Suppressor macrophage treated with lipopolysaccharide for 1 hour (primary cell): ENCODE data around the gene NELL1.
"Not testable (repeated sequence)": the region's sequence is repeated elsewhere in the genome, so short reads cannot be mapped to it uniquely, and the experiment has no call there.

Experiments used
- DNase-seq, 3 donors: peaks; one replicate each; pipeline ENCODE4 v3.0.0-alpha.2; 2020 to 2022

The NELL1 gene

DNA sequence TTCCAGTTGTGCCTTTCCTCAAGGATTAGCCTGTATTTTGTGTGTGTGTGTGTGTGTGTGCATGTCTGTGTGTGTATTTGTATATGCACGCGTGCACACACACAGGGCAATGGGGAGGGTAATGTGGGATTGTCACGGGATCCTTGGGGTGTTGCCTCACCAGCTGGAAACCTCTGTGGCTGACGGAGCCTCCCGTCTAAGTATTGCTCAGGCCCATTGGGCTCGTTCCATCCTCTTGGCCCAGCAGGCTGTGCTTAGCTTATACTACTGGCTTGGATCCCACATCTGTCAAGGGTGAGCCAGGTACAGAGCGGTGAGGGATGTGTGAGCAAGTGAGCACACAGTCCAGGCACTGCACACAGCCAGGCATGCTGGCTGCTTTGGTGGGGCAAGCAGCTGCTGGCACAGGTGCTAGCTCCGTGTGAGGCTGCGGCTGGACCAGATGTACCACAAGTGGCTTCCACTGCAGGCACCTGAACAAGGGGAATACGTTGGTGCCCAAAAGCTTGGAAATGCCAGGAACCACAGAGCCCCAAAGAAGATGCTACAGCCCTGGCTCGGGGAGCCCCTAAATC lies 462.8 kb downstream of the NELL1 start:
- DNase-seq, result no peak

DNA sequence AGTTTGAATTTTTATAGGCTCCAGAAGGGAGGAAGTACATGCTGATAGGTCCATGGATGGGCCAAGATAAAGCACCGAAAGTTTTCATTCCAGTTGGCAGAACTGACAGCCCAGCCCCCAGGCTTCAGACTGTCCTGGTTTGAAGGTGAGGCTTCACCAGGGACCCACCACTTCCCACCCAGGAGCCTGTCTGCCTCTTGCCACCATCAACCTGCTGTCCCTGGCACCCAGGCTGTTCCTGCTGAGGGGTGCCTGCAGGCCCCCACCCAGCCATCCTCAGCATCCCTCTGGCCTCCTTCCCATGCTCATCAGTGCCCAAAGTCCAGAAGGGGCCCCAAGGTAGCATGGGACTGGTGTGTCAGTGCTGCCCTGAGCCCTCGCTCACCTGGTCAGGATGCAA lies 463.9 kb downstream of the NELL1 start:
- no peak for DNase-seq

DNA sequence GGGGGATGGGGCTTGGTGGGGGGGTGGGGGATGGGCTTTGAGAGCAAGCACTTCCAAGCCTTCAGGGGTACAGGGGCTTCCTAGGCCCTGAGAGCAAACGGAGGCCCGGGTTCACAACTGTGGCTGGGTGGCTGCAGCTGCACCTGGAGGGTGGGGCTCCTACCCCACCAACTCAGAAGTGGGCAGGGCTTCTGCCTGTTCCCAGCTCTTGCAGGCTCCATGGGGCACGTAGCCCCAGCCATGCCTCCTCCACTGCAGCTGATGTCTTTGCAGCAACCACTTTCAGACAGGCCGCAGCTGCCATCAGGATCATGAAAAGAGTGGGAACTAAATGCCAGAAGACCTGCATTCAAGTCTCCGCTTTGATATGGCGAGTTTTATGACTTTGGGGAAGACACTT lies 464.3 kb downstream of the NELL1 start:
- no peak for DNase-seq

DNA sequence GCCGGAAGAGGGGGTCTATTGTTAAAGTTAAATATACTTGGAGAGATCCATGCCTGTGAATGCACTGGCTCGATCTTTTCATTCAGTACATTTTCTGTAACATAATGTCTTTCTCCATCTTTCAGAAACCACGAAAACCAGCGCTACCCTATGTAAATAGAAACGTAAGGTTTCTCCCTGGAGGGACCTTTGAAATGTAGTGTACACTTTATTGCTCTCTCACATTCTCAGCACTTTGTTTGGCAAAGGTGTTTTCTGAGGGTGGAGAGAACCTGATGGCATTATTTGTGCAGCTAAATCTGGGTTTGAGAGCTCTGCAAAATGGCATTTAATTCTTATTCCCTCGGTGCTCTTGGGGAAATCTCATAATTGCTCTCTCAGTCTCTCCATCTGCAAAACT lies 468.4 kb downstream of the NELL1 start:
- DNase-seq, result no peak

DNA sequence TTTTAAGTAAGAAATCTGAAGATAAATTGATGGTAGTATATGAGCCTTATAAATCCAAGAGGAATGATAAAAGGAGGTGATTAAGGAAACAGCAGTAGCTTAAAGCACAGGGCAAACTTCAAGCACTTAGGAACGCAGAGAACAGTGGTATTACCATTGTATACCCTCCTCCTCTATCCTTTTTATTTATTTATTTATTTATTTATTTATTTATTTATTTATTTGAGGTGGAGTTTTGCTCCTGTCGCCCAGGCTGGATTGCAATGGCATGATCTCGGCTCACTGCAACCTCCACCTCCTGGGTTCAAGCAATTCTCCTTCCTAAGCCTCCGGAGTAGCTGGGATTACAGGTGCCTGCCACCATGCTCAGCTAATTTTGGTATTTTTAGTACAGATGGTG lies 472.2 kb downstream of the NELL1 start:
- not testable (repeated sequence) for DNase-seq

DNA sequence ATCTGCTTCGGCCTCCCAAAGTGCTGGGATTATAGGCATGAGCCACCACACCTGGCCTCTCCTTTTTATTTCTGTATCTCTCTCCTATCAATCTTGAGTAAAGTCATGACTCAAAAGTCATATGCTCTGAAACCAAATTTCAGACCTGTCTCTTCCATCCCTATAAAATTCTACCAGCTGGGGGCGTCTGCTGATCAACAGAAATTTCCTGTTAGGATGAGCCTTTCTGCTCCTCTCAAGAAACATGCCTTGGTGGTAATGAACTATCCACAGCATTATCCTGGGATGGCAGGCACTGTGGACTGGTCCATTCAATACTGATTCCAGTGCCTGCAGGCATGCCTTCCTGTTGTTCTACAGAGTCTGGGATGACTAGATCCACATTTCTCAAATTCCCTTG lies 472.6 kb downstream of the NELL1 start:
- peak in 2 of 3 donors; percentile 2 to 10 for DNase-seq

DNA sequence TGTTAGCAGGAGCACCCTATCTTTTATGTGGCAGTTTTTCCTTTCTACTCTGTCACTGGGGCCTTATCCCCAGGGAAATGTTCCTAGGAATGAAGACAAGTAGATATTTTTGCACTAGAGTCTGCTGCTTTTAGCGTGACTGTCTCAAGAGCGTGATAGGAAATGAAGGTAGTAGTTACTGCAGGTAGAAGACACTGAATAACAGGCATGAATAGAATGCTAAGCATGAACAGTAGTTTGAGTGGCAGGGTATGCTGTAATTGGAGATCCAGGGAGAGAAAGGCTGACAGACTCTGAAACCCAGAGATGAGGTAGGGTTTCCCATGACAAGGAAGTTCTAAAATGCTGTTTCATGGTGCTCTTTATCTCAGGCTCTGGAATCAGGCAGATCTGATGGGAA lies 475.1 kb downstream of the NELL1 start:
- no peak for DNase-seq

DNA sequence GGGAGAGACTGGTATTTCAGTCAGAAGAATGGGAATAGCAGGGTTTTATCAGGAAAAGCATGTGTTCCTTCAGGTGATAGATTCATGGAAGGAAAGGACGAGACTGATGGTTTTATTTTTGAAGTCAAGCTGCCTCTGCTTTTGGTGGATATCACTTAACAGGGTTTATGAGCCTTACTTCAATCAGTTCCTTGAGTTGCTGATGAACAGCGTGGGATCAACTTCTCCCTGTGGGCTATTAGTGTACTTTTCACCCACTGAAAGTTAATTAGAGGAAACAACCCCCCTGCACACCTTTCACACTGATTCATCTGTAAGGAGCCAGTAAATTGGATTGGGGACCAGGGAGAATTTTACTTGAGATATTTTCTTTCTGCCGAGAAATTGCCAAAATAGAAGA lies 479.0 kb downstream of the NELL1 start:
- DNase-seq, result no peak

DNA sequence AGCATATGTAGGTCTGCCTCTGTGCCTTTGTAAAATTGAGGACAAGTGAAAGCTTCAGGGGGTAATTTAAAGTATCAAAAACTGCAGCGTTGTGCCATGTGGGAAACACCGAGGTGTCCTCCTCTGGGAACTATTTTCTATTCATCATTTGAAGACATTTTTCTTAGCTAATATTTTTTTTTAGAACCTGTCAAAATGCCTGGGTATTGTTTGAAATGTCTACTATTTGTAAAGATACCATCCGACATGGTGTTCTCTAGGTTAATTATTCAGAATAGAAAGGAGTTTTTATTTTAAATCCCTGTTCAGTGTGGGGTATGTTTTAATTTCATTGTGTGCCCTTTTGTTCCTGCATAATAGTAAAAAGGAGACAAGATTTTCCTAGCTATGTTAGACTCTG lies 490.8 kb downstream of the NELL1 start:
- DNase-seq, result no peak

DNA sequence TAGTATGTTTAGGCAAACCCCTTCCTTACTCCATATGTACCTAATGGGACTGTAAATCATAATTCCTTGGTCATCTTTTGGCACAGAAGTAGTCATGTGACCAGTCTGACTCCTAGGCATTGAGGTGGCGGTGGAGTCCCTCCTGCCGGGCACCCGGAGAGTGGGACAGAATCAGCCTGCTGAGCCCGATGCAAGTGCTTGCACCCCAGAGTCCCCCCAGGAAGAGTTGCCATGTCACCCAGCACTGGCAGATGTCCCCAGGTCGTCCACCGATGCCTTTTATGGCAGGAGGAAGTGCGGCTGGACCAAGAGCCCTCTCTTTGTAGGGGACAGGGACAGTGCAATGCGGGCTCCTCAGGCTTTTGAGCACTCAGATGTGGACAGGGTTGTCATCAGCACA lies 500.3 kb downstream of the NELL1 start:
- DNase-seq, result no peak

DNA sequence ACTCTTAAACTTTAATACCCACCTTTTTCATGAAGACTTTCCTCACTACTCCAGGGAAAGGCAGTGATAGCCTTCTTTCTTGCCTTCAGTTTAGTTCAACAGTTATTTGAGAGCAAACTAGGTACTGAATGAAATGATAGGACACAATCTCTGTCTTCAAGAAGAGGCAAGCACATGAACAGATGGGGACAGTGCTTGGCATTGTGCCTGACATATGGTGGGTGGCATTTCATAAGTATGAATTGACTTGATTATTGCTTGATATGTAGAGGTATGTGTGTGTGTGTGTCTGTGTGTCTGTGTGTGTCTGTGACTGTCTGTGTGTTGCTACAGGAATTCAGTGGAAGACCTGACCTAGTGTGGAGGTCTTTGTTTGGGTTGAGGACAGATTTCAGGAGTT lies 504.1 kb downstream of the NELL1 start:
- no peak for DNase-seq

DNA sequence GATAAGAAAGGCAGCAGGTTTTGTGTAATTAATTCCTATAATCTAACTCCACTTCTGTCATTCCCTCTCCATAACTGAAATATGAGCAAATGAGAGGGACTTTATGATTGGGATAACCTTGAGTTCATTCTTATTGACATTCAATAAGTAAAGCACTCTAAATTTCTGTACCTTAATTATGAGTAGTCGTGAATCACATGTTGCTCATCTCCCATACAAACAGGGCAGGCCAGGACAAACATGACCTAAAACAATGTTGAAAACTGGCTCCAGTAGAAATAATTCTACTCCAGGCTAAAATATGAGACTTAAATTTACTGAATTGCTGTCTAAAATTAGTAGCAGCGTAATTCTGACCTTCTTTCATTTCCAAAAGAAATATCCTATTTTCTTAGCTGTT lies 505.4 kb downstream of the NELL1 start:
- DNase-seq, result no peak

DNA sequence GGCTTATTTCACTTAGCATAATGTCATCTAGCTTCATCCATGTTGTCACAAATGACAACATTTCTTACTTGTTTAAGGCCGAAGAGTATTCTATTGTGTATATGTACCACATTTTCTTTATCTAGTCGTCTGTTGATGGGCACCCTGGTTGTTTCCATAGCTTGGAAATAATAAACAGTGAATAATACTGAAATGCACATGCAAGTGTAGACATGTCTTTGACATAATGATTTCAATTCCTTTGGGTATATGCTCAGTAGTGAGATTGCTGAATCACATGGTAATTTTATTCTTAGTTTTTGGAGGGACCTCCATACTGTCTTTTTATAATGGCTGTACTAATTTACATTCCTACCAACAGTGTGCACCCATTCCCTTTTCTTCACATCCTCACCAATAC lies 508.0 kb downstream of the NELL1 start:
- DNase-seq, result no peak

DNA sequence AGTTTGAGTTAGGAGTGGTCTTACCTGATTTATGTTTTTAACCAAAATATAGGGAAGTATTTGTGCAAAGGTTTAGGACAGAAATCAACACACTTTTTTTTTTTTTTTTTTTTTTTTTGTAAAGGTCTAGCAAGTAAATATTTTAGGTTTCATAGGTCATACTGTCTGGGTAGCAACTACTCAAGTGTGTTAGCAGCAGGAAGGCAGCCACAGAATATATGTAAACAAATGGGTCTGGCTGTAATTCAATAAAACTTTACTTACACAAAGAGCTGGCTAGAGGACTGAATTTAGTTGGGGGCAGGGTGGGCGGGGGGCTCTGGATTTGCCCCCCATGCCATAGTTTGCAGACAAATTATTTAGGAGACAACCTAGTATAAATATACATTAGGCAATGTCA lies 510.4 kb downstream of the NELL1 start:
- DNase-seq, result no peak

DNA sequence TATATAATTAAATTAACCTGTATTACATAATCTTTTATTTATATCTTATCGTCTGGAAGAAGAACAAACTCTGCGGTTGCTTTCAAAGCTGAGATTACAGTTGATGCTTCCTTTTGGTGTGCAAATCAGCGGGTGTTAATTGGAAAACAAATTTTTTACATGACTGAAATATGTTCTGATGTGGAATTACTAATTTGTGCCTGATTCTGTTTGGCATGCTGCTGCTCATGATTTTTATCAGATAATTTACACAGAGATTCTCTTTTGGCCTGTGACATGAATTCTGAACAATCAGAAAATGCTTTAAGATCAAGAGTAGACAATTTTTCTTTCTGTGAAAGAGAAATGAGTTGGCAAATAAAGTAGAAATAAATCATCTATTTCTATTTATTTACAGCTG lies 510.8 kb downstream of the NELL1 start:
- DNase-seq, result no peak

DNA sequence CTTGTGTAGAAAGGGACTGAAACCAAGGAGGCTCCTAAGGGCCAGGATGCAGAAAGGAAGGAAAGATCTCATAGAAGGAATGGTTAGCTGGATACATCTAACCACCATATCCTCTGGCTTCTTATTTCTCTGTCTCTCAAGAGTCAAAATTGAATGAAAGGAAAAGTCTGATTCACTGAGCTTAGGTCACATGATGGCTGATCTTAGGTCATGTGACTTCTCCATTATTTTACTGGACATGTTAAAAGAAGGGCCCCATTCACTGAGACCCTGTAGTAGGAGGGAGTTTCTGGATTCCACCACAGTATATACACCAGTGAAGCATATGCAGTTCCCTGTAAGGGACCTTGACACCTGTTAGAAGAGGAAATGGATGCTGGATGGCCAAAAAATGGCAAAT lies 516.6 kb downstream of the NELL1 start:
- no peak for DNase-seq

DNA sequence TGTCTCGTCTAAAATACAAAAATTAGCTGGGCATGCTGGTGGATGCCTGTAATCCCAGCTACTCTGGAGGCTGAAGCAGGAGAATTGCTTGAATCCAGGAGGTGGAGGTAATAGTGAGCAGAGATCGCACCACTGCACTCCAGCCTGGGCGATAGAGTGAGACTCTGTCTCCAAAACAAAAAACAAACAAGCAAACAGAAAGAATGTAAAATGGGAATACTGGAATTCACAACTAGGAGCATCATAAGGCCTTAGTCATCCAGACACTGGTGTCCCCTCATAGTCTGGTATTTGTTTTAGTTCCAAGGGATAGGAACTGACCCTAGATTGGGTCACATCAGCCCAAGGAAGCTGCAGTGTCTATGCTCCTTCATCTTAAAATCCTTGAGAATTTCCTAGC lies 520.8 kb downstream of the NELL1 start:
- no peak for DNase-seq

DNA sequence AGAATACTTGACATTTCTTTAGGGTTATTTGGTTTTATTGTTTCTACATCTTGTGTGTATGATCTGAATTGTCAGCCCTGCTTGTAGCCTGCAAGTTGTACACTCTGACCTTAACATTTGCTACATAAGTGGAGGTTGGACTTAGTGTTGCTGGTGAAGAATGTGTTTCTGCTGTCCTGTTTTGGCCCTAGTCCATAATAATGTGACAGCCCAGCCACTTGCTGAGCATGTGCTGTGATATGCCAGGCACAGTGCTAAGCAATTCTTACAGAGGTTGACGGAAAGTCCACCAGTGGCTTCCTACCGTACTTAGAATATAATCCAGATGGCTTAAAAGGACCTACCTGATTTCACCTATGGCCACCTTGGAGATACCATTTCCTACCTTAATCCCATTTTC lies 526.6 kb downstream of the NELL1 start:
- DNase-seq, result no peak

DNA sequence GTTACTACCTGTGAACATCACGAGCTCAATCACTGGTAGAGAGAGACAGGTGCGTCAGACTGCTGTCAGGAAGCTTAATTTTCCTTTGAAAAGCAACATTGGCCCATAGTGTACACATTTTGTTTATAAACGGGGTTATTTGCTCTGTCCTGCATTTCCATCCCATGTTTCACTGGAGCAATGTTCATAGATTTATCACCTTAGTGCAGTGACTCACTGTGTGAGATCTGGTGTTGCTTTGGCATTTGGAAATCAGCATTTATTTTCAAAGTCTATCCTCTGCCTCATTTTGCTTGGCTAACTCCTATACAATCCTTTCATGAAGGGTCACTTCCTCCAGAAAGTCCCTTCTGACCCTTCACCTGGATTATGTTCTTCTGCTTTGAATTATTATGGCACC lies 529.1 kb downstream of the NELL1 start:
- DNase-seq, result no peak

DNA sequence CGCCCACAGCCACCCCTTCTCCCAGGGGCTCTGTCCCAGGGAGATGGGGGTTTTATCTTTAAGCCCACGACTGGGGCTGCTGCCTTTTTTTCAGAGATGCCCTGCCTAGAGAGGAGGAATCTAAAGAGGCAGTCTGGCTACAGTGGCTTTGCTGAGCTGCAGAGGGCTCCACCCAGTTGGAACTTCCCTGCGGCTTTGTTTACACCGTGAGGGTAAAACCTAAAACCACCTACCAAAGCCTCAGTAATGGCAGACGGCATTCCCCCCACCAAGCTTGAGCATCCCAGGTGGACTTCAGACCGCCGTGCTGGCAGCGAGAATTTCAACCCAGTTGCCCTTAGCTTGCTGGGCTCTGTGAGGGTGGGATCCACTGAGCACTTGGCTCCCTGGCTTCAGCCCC lies 535.8 kb downstream of the NELL1 start:
- no peak for DNase-seq

DNA sequence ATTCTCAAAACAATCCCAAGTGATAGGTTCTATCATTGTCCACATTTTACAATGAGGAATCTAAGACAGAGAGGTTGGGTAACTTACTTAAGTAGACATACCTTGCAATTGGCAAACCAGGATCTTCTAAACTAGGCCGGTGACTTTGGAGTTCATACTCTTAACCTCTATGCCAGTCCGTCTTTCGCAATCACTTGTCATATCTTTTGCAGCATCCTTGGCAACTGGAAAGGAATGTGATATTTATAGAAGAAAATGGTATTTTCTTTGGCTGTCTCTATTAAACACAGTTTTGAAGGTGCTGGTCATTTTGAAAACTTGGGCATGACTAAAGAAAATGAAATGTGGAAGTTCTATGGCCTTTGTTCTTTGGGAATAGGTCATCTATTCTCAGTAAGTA lies 556.5 kb downstream of the NELL1 start:
- no peak for DNase-seq

DNA sequence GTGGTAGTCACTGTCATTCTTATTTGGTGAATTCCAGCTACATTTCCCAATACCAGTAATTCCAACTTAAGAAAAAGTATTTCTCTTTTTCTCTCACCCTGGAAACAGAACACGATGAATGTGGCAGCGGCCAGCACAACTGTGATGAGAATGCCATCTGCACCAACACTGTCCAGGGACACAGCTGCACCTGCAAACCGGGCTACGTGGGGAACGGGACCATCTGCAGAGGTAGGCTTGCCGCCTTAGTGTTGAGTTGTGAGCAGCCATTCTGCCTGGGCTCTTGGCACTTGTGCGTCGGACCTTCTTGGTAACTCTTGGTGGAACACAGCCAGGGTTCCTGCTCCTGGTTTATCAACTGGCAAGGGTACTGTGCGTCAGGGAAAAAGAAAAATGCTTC lies 559.8 kb downstream of the NELL1 start:
- no peak for DNase-seq

DNA sequence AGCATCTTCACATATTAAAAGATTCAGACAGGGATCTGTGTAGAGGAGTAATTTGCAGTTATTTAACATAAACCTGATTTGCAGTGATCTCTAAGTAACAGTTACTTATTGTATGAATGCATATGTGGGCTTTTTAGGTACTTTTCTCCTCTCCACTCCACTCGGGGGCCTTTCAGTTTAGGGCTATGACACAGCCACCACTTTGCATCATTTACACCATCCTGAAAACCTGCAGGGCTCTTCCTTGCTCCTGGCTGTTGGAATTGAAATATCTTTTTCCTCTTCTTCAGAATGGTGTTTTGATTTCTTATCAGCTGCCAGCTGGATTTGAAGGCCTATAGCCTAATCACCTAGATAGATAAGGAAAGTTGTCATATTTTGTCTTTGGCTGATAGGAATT lies 580.8 kb downstream of the NELL1 start:
- DNase-seq, result no peak

DNA sequence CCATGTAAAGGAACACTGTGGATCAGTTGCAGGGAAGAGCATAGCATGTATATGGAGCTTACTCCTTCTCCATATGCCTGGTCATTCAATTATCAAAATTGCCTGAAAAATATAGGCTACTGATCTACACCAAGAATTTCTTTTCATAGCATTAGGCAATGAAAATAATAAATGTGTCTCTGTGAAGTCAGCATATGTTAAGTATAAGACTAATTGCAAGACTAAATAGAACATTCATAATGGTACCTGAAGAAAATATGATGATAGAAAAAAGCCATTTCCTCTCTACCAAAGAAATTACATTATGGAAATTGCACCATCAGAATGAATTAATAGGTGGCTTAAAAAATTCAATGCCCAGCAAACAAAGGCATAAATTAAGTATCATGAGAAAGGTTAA lies 584.7 kb downstream of the NELL1 start:
- DNase-seq, result no peak

DNA sequence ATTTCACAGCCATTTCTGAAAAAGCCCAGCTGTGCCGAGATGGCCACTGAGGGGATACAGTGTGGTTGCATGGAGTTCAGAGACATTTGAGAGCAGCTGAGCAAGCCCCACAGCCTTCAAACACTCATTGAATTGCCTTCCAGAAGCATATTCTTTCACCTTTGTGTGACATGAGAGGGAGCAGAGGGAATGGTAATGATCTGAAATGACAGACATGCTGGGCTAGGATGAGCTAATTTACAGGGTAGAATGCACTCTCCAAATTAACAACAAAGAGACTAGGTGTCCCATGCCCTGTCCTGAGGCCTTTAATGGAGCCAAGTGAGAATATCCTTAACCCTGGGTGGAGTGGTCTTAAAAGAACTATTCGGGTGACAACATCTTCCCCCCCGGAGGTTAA lies 585.4 kb downstream of the NELL1 start:
- DNase-seq, result no peak

DNA sequence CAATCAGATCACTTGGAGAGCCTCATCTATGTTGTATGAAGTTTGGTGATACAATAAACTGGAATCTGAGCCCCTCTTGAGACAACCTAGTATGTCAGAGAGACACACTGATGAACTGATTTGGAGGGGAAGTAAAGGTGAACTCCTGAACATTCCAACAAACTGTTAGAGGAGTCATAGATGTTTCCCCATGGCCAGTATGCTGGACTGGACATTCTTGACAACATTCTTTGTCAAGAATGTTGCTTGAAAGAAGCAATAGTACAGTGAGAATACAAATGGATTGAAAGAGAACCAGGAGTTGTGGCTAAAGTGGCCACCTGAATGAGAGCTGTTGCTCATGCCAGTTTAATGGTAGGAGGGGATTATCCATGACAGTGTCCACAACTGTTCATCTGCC lies 588.1 kb downstream of the NELL1 start:
- no peak for DNase-seq
